ENCODE results near the gene MOK.
"Not testable (repeated sequence)": the region's sequence is repeated elsewhere in the genome, so short reads cannot be mapped to it uniquely, and the experiment has no call there.

The MOK gene

DNA sequence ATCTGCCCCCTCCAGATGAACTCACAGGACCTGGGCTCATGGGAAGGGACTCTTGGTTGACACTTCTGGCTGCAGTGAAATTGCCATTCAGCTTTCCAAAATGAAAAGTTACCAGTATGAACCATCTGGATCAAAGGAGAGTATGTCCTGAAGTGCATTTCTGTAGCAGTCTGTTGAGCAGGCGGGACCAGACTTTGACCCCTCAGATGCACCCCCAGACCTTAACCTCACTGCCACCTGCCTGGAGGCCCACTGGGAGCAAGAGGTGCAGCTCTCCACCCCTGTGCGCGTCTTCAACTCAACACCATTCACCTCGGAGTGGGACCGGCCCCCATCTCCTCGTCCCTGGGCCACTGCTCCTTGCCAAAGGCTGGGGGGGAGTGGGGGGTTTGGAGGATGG lies 55.0 kb downstream of the MOK start:
- in situ Hi-C loops (cut with HindIII; ENCODE audit: low sequenced_read_pairs) = no loop called here

DNA sequence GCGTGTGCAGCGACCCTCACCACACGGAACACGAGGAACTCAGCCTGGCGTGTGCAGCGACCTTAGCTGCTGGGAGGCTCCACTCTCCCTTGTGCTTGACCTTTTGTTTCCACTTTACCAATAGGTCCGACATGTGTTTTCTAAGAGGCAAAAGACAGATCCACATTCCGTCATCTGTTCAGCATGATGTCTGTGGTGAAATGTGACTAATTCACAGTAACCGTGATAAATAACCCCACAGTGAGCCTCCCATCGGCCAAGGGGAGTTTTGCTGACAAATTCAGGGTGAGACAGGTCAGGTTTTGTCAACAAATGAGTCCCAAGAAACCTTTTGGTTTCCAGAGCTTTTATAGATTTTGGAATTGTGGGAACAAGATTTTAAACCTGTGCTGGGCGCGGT lies 55.9 kb downstream of the MOK start:
- in situ Hi-C loops (cut with HindIII; ENCODE audit: low sequenced_read_pairs) = no loop called here

DNA sequence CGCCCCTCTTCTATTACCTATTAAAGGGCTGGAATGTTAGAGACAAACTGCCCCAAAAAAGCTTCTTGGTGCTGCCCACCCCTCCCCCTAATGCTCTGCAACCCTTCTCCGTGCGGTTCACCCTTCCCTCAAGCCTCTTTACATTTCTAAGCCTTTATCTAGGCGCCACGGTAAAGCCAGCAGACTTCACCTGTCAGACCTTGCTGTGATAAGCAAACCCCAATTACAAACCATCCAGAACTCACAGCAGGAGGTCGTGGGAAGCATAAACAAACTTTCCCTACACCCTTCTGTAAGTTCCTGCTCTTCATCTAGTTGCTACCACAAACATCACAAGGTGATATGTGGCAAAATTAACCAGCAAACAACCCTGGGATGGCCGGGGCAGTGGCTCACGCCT lies 56.8 kb downstream of the MOK start:
- in situ Hi-C loops (cut with HindIII; ENCODE audit: low sequenced_read_pairs) = no loop called here

DNA sequence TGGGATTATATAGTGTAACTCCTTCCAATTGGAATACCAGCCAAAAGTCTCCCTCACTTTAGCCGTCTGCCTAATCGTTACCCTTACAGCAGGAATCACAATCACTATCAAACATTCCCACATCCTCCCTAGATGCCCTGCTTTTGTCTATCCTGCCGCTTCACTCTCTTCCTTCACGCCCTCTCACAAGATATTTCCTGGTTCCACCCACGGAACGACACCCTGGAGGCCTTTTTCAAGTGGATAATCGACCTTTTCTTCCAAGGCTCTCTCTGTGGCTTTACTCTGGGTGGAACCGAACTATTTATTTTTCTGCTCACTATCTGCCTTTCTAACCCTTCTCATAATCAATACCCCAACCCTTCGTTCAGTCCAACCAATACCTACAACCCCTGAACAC lies 58.9 kb downstream of the MOK start:
- in situ Hi-C loops (cut with HindIII; ENCODE audit: low sequenced_read_pairs) = no loop called here

DNA sequence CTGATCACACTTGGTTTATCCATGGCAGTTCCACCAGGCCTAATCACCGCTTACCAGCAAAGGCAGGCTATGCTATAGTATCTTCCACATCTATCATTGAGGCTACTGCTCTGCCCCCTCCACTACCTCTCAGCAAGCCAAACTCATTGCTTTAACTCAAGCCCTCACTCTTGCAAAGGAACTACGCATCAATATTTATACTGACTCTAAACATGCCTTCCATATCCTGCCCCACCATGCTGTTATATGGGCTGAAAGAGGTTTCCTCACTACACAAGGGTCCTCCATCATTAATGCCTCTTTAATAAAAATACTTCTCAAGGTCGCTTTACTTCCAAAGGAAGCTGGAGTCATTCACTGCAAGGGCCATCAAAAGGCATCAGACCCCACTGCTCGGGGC lies 61.2 kb downstream of the MOK start:
- in situ Hi-C loops (cut with HindIII; ENCODE audit: low sequenced_read_pairs) = not testable (repeated sequence)

DNA sequence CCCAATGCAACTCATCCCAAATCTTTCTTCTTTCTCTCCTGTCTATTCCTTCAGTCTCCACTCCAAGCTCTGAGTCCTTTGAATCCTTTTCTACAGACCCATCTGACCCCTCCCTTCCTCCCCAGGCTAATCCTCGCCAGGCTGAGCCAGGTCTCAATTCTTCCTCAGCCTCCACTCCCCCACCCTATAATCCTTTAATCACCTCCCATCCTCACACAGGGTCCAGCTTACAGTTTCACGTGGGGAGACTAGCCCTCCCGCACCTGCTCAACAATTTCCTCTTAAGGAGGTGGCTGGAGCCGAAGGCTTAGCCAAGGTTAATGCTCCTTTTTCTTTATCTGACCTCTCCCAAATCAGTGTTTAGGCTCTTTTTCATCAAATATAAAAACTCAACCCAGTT lies 63.8 kb downstream of the MOK start:
- in situ Hi-C loops (cut with HindIII; ENCODE audit: low sequenced_read_pairs) = no loop called here

DNA sequence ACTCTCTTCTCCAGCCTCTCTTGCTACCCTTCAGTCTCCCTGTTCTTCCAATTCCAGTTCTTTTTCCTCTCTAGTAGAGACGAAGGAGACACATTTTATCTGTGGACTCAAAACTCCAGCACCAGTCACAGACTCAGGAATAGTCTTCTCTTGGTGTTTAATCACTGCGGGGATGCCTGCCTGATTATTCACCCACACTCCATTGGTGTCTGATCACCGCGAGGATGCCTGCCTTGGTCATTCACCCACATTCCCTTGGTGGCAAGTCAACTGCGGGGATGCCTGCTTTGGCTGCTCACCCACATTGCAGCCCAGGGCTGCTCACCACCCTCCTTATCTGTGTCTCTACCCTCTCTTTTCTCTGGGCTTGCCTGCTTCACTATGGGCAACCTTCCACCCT lies 64.5 kb downstream of the MOK start:
- in situ Hi-C loops (cut with HindIII; ENCODE audit: low sequenced_read_pairs) = not testable (repeated sequence)

DNA sequence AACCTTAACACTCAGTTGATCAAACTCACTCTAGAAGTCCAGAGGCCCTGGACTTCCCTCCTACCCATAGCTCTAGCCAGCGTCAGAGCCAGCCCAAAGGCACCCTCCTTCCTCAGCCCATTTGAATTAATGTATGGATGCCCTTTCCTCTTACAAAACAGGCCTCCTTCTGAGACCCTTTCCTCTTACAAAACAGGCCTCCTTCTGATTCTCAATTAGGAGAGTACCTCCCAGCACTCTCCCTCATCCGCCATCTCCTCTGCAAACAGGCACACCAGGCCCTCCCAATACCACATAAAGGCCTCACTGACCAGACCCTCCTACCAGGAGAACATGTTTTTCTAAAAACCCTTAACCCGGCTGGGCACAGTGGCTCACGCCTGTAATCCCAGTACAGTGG lies 65.7 kb downstream of the MOK start:
- in situ Hi-C loops (cut with HindIII; ENCODE audit: low sequenced_read_pairs) = no loop called here

DNA sequence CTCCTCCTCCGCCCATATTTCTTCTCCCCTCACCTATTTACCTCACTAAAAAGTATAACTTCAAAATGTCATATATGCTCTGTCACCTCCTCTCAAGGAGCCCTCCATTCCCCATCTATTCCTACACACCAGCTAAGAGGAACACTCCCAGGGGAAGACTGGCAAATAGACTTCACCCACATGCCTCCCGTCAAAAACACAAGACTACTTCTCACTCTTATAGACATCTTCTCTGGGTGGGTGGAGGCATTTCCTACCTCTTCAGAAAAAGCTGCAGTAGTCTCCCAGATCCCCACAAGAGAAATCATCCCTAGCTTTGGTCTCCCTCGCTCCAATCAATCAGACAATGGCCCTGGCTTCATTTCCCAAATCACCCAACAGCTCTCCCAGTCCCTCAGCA lies 66.2 kb downstream of the MOK start:
- in situ Hi-C loops (cut with HindIII; ENCODE audit: low sequenced_read_pairs) = no loop called here

DNA sequence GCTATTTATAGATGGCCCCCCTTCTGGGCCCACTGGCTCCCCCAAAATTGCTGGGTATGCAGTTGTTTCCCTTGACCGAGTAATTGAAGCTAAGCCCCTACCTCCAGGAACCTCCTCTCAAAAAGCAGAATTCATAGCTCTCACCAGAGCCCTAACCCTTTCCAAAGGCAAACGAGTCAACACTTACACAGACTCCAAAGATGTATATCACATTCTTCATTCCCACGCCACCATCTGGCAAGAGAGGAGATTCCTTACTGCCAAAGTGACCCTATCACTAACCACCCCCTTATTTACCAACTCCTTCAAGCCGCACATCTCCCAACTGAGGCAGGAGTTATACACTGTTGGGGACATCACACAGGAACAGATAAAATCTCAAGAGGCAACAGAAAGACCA lies 66.8 kb downstream of the MOK start:
- in situ Hi-C loops (cut with HindIII; ENCODE audit: low sequenced_read_pairs) = no loop called here

DNA sequence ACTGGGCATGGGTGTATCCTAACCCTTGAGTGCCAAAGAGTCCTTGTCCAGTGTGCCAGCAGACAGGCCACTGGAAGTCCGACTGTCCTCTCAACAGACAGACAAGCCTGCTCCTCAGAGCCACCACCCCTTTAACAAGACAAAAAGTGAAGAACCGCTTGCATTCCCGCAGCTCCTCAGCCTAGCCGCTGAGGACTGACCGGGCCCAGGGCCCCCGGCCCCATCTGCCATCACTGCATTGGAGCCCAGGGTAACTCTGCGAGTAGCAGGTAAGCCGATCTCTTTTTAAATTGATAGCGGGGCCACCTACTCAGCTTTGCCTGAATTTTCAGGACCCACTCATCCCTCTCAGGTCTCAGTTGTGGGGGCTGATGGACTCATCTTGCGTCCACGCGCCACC lies 68.9 kb downstream of the MOK start:
- in situ Hi-C loops (cut with HindIII; ENCODE audit: low sequenced_read_pairs) = no loop called here

DNA sequence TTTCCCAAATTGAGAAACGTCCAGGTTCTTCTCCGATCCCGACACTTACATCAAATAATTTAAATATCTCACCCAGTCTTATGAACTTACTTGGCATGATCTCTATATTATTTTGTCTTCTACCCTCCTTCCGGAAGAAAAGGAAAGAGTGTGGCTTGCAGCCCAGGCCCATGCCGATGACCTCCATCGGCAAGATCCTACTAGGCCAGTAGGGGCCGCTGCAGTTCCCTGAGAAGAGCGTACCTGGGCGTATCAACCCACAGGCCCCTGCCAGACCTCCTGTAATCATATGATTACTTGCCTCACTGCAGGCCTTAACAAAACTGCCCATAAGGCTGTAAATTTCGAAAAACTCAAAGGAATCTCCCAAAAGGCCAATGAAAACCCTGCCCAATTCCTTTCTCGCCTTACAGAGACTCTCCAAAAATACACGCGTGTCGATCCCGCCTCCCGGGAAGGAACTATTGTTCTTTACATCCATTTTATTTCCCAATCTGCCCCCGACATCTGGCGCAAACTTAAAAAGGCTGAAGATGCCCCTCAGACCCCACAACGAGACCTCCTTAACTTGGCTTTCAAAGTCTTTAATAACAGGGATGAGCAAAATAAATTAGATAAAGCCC lies 69.6 kb downstream of the MOK start:
- in situ Hi-C loops (cut with HindIII; ENCODE audit: low sequenced_read_pairs) = no loop called here

DNA sequence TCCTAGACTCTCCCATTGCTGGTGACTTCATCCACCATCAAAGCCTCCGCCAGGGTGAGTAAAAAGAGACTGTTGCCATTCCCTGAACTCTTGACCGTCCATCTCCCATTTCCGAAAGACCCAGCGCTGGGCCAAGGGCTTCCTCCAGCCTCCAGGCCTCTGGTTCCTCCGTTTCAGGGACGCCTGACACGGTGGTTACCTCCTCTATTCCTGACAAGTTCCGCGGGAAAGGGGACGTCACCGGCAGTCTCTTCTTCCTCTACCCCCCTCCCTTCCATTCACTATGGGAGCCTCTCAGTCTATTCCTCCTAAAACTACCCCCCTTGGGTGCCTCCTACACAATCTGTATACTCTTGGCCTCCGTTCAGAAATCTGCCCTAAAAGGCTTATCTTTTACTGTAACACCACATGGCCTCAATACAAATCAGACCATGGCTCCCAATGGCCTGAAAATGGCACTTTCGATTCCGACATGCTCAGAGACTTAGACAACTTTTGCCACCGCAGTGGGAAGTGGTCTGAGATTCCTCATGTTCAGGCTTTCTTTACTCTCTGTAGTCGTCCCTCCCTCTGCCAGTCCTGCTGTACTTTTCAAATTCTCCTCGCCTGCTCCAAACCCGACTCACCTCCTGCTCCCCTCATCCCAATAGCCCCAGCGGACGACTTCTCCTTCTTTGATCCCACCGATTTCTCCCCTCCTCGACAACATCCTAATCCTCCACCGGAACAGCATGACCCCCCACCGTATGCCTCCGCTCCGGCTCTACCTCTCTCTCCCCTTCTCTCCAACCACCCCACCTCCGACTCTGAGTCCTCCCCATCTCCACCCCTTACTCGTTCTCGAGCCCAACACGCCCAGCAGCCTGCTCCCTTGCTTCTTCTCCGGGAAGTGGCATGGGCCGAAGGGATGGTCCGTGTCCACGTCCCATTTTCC lies 70.4 kb downstream of the MOK start:
- in situ Hi-C loops (cut with HindIII; ENCODE audit: low sequenced_read_pairs) = no loop called here

DNA sequence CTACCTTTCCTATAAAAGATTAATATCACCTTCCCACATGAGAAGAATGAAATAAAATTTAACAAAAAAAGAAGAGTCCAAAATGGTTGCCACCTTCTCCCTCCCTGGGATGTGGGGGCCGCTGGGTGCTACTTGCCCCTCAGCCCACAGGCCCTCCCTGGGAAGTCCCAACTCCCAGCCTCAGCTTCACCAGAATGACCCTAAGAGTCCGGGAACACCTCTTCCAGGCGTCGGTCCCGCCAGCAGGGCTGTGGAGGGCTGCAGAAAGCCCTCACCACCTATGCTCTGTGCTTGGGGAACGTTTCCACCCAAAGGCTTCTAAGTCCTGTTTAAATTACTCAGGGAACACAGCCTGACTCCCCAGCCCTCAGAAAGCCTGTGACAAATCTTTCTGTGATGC lies 71.9 kb downstream of the MOK start:
- in situ Hi-C loops (cut with HindIII; ENCODE audit: low sequenced_read_pairs) = no loop called here

DNA sequence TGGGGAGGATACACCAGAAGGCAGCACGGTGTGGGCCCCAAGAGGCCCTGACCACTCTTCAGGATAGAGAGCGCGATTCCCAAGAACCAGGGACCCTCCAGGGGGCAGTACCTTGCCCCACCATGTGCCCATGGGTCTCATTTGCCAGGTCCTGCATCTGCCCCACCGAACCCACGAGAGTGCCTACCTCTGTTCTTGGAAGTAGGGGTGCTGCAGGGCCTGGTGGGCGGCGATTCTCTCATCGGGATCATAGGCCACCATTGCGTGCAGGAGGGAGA lies 72.7 kb downstream of the MOK start:
- in situ Hi-C loops (cut with HindIII; ENCODE audit: low sequenced_read_pairs) = no loop called here

DNA sequence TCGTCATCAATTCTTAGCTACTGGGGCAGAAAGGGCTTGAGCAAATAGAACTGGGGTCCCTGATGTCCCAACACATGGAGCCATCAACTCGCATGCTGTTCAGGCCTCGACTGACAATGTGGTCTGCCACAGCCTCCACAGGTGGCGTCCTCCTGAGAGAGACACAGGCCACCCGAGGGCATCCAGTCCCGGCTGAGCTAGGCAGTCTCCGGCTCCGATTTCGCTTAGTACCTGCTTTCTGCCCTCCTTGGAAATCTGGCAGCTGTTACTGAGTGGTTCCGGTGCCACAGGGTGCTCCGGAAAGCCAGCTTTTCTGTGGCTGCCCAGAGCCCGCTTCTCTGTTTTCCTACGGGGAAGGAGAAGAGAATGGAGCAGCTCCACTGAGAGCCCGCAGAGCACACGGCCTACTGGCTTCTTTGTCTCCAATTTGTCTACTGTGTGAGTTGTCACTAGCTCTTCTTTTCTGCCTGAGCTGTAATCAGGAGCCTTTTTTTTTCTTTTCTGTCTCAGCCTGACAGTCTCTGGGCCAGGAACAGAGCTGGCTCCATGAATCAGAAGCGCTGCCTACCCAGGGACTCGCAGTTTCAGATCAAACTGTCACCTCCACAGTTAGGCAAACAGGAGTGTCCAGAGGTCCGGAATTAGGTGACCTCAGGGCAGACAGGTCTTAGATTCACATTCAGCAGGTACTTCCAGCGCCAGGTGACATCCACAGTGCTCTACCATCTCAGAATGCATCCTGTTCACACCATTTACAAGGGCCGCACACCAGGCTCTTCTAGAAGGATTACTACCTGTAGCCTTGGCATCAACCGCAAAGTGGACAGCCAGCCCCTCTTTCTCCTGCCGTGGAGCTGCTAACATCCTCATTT lies 73.3 kb downstream of the MOK start:
- in situ Hi-C loops (cut with HindIII; ENCODE audit: low sequenced_read_pairs) = no loop called here

DNA sequence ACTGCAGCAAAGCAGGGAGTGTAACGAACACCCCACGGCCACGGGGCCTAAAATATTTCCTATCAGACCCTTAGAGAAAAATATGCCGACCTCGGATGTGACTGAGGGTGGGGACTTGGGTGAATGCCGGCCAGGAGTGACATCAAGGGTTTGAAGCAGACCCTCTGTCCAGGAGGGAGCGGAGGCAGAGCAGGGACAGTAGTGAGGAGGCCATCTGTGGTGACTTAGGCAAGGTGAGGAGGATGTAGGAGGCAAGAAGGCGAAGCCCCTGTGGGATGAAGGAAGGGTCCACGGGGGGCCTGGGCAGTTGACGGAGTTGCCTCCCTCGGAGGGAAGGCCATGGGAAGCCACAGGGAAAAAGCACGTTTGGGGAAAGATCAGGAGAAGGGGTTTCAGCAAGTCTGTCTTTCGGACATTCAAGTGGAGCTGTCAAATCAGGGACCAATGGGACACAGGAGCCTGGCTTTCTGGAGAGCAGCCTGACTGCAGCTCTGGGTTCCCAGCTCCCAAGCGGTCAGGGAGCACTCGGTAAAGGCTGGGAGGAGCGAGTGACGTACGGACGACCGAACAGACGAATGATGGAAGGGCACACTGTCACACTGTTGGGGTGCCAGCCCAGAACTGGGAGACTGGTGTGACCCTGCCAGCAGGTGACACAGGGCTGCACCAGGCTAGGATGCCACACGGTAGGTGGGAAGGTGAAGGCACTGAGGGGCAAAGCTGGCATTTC lies 74.3 kb downstream of the MOK start:
- in situ Hi-C loops (cut with HindIII; ENCODE audit: low sequenced_read_pairs) = no loop called here

DNA sequence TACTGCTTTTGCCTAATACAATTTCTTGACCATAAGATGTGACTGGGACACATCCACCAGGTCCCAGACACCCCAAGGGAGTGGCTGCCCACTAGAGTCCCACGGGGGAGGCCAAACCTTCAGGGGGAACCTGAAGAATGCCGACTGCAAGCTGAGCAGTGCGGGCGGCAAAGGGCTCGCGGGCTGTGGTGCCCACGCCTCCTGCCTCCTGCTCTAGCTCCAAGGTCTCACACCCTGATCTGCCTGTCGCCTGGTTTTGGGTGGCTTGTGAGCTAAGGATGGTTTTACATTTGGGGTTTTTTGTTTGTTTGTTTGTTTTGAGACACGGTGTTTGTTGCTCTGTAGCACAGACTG lies 75.2 kb downstream of the MOK start:
- in situ Hi-C loops (cut with HindIII; ENCODE audit: low sequenced_read_pairs) = no loop called here

DNA sequence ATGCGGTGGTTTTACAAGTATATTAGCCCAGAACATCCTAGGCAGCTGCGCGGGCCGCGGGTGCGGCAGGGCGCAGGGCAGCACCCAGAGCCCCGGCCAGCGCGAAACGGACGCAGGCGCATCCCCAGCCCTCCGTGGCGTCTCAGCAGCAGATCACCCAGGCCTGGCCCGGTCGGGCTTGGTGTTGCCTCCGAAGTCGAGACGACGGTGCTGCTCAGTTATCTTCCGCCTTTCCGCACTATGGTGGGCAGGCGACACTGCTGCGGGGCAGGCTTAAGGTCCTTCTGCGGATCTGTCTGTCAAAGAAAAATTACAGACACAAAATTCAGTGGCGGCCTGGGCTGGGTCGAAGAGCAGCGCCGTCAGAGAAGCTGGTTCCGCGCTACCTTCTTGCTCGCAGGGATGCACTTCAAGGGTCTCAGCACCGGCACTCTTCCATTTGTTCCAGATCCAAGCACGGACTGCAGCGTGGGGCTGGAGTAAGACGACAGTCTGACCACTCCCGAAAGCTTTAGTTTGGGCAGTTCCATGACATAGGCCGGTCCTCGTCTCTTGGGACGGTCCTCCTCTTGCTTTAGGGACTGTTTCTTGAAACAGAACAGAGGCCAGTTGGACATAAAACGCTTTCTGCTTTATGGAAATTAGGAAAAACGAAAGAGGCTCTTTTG lies 75.8 kb downstream of the MOK start:
- in situ Hi-C loops (cut with HindIII; ENCODE audit: low sequenced_read_pairs) = no loop called here

DNA sequence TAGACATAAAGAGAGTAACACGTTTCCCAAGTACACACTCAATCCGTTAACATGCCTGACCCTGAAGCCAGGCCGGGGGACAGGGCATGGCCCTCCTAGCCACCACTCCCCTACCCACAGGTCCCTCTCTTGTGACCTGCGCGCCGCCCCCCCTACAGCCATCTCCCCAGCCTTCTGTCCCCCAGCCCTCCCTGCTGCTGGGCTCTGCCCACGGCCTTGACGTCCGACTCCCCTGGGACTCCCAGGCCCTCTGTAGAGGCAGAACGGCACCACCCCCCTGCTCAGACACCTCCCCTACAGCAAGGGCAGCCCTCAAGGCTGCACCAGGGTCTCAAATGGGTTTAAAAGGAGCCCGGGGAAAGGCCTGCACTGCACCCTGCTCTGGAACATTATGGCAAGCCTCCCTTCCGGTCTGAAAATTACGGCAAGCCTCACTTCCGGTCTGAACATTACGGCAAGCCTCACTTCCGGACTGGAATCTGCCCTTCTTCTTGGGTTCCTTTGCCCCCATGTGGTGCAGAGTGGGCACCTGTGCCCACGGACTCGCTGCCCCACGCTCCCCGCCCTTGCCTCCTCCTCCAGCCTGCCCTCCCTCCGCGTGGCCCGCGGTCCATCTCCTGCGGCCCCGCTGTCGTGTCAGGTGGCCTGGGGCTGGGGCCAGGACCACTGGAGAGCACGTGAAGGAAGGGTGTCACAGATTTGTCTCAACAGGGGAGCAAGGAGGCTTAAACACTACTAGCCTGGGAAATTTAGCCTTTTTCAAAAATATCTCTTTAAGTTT lies 77.6 kb downstream of the MOK start:
- in situ Hi-C loops (cut with HindIII; ENCODE audit: low sequenced_read_pairs) = no loop called here

Measured in DLD1 (cell line).